Germinal center (tissue), 1 donor: ENCODE results near the gene CCDC57.
"Not testable (repeated sequence)": the region's sequence is repeated elsewhere in the genome, so short reads cannot be mapped to it uniquely, and the experiment has no call there.

Experiments used
- DNase-seq: peaks from one replicate; pipeline ENCODE4 v3.0.0; 2012; ENCODE audit warnings: mixed read lengths, low spot score

The CCDC57 gene

GRCh38 chr17:82152556-82153294, 59.9 kb downstream of the CCDC57 start:
- DNase-seq, result no peak

GRCh38 chr17:82152114-82152513, 60.5 kb downstream of the CCDC57 start:
- DNase-seq, result no peak

GRCh38 chr17:82151106-82151957, 61.3 kb downstream of the CCDC57 start:
- DNase-seq, result no peak

- no peak for DNase-seq
Measured at GRCh38 chr17:82149401-82150099, 63.1 kb downstream of the CCDC57 start.

- no peak for DNase-seq
Measured at GRCh38 chr17:82148997-82149396, 63.6 kb downstream of the CCDC57 start.

GRCh38 chr17:82148011-82148410, 64.6 kb downstream of the CCDC57 start:
- no peak for DNase-seq

GRCh38 chr17:82146663-82147654, 65.7 kb downstream of the CCDC57 start:
- DNase-seq, result no peak

- no peak for DNase-seq
Measured at GRCh38 chr17:82145550-82146155, 67.0 kb downstream of the CCDC57 start.

GRCh38 chr17:82143333-82143732, 69.3 kb downstream of the CCDC57 start:
- DNase-seq, result no peak

- DNase-seq, result not testable (repeated sequence)
Measured at GRCh38 chr17:82139961-82140360, 72.7 kb downstream of the CCDC57 start.

- DNase-seq, result no peak
Measured at GRCh38 chr17:82138511-82138992, 74.1 kb downstream of the CCDC57 start.

- DNase-seq, result no peak
Measured at GRCh38 chr17:82134101-82134500, 78.5 kb downstream of the CCDC57 start.

- DNase-seq, result not testable (repeated sequence)
Measured at GRCh38 chr17:82133166-82133953, 79.3 kb downstream of the CCDC57 start.

GRCh38 chr17:82129095-82129494, 83.5 kb downstream of the CCDC57 start:
- no peak for DNase-seq

GRCh38 chr17:82128287-82128686, 84.4 kb downstream of the CCDC57 start:
- no peak for DNase-seq

- no peak for DNase-seq
Measured at GRCh38 chr17:82127704-82128103, 84.9 kb downstream of the CCDC57 start.

GRCh38 chr17:82127315-82127595, 85.4 kb downstream of the CCDC57 start:
- DNase-seq, result no peak

GRCh38 chr17:82126556-82127314, 85.9 kb downstream of the CCDC57 start:
- DNase-seq, result no peak

- no peak for DNase-seq
Measured at GRCh38 chr17:82124101-82124500, 88.5 kb downstream of the CCDC57 start.
